ENCODE results near the gene COX5A. TPM values are rescaled to one million over a fixed set of nuclear protein-coding genes. Genes with fewer than 3 reads are reported as not detected.
"Not testable (repeated sequence)": the region's sequence is repeated elsewhere in the genome, so short reads cannot be mapped to it uniquely, and the experiment has no call there.

Gene COX5A
- total RNA-seq, 1 donor from 2014 or later = 138 TPM

- Histone ChIP-seq H3K9me3 (no peaks in the 10 kb centered on the region), H3K36me3 (peaks cover 41% of the 10 kb centered on the region), H3K27me3 (no peaks in the 10 kb centered on the region), H3K27ac (no peak overlapping the region), H3K4me1 (peaks cover 4% of the 10 kb centered on the region), H3K4me3 (no peak overlapping the region)
- DNase-seq (no peak), ATAC-seq (no peak)
- TF ChIP-seq, protein P1, sequence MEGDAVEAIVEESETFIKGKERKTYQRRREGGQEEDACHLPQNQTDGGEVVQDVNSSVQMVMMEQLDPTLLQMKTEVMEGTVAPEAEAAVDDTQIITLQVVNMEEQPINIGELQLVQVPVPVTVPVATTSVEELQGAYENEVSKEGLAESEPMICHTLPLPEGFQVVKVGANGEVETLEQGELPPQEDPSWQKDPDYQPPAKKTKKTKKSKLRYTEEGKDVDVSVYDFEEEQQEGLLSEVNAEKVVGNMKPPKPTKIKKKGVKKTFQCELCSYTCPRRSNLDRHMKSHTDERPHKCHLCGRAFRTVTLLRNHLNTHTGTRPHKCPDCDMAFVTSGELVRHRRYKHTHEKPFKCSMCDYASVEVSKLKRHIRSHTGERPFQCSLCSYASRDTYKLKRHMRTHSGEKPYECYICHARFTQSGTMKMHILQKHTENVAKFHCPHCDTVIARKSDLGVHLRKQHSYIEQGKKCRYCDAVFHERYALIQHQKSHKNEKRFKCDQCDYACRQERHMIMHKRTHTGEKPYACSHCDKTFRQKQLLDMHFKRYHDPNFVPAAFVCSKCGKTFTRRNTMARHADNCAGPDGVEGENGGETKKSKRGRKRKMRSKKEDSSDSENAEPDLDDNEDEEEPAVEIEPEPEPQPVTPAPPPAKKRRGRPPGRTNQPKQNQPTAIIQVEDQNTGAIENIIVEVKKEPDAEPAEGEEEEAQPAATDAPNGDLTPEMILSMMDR (IDR thresholded peaks at IDR 0.05) = no peak
- intact Hi-C loops (cut with DNase I) = no loop called here
Observed at GRCh38 chr15:74896316-74896715, 41.6 kb downstream of the COX5A start.

GRCh38 chr15:74895830-74896229 is 42.0 kb downstream of the COX5A start:
- no peaks in the 10 kb centered on the region for H3K9me3 ChIP-seq
- peaks cover 36% of the 10 kb centered on the region for H3K36me3 ChIP-seq
- no peaks in the 10 kb centered on the region for H3K27me3 ChIP-seq
- no peak overlapping the region for H3K27ac ChIP-seq
- no peak overlapping the region for H3K4me3 ChIP-seq
- no peak for DNase-seq
- H3K4me1 ChIP-seq = no peaks in the 10 kb centered on the region
- TF ChIP-seq, protein P1 (IDR thresholded peaks at IDR 0.05) = no peak
- no peak for ATAC-seq
- intact Hi-C loops (cut with DNase I) = no loop called here

DNA sequence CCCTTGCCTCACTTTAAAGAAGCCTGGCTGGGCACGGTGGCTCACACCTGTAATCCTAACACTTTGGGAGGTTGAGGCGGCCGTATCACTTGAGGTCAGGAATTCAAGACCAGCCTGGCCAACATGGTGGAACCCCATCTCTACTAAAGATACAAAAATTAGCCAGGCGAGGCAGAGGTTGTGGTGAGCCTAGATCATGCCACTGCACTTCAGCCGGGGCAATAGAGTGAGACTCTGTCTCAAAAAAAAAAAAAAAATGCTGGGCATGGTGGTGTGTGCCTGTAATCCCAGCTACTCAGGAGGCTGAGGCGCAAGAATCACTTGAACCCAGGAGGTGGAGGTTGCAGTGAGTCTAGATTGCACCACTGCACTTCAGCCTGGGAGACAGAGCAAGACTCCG is 43.5 kb downstream of the COX5A start:
- H3K4me3 ChIP-seq; ATAC-seq; H3K4me1 ChIP-seq; DNase-seq; H3K9me3 ChIP-seq; intact Hi-C loops (cut with DNase I); H3K27me3 ChIP-seq; H3K27ac ChIP-seq: not testable (repeated sequence)
- H3K36me3 ChIP-seq = peaks cover 21% of the 10 kb centered on the region

DNA sequence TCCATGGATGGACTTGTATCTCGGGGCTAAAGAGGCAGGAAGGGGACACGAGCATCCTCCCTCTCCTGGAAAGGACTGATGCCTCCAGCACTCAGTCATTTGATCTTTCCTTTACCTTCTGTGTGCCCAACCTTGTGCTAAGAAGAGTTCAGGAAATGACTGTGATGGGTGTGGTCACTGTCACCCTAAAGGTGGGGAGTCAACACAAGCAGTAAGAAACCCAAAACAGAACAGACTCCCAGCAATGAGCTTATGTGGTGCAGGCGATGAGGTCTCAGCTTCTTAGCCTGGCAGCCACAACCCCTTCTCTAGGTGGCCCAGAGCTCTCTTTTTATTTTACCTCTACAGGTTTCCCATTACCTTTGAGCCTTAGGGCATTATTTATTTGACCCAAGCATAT is 44.2 kb downstream of the COX5A start:
- DNase-seq = no peak
- intact Hi-C loops (cut with DNase I) = no loop called here
- H3K27me3 ChIP-seq = no peaks in the 10 kb centered on the region
- no peaks in the 10 kb centered on the region for H3K9me3 ChIP-seq
- ATAC-seq = no peak
- TF ChIP-seq, protein P1 (IDR thresholded peaks at IDR 0.05) = no peak
- H3K4me1 ChIP-seq = peaks cover 15% of the 10 kb centered on the region
- H3K36me3 ChIP-seq = peaks cover 14% of the 10 kb centered on the region
- H3K4me3 ChIP-seq = no peak overlapping the region
- no peak overlapping the region for H3K27ac ChIP-seq

DNA sequence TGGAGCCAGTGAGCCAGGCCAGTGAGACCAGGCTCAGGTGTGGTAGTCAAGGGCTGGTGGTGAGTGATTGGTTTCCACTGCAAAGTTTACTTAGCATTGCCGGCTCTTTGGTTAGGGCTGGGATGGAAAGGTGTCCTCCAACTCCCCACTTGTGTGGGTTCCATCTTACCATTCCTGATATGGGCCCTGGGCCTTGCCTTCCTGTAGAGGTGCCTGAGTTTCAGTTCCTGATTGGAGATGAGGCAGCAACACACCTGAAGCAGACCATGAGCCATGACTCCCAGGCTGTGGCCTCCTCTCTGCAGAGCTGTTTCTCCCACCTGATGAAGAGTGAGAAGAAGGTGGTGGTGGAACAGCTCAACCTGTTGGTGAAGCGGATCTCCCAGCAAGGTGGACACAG is 44.9 kb downstream of the COX5A start:
- no peak for ATAC-seq
- TF ChIP-seq, protein P1 (IDR thresholded peaks at IDR 0.05) = no peak
- no peak overlapping the region for H3K27ac ChIP-seq
- intact Hi-C loops (cut with DNase I) = no loop called here
- H3K4me3 ChIP-seq = no peak overlapping the region
- no peaks in the 10 kb centered on the region for H3K27me3 ChIP-seq
- H3K36me3 ChIP-seq = peaks cover 14% of the 10 kb centered on the region
- no peak for DNase-seq
- peaks cover 15% of the 10 kb centered on the region for H3K4me1 ChIP-seq
- no peaks in the 10 kb centered on the region for H3K9me3 ChIP-seq

DNA sequence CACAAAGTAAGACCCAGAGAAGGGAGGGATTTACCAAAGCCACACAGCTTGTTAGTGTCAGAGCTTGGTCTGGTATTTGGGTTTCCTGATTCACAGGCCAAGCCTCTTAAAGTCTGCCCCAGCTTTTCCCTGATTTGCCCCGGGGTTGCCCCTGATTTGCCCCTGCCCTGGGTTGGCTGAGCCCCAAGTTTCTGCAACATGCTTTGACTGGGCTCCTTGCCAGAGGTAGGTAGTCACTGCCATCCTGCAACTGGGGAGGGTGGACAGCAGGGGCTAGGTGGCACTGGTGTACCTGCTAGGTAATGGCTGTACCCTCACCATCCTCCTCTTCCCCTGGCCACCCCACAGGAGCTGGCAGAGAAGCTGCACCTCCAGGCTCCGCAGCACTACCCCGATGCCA is 45.6 kb downstream of the COX5A start:
- TF ChIP-seq, protein P1 (IDR thresholded peaks at IDR 0.05) = no peak
- H3K9me3 ChIP-seq = no peaks in the 10 kb centered on the region
- DNase-seq (no peak), ATAC-seq (no peak)
- no peak overlapping the region for H3K27ac ChIP-seq
- H3K36me3 ChIP-seq = peaks cover 14% of the 10 kb centered on the region
- intact Hi-C loops (cut with DNase I) = no loop called here
- peaks cover 15% of the 10 kb centered on the region for H3K4me1 ChIP-seq
- H3K4me3 ChIP-seq = no peak overlapping the region
- no peaks in the 10 kb centered on the region for H3K27me3 ChIP-seq
